H1 (cell line): ENCODE measurements around the gene FCHO1. TPM values are rescaled to one million over a fixed set of nuclear protein-coding genes. Genes with fewer than 3 reads are reported as not detected.

ENCODE experiments used
- BRCA1 ChIP-seq: IDR thresholded peaks from 2 replicates; pipeline ENCODE4 v1.6.1; 2012; ENCODE audit warnings: low read depth, low read length, improper control_type of control experiment
- CBX5 ChIP-seq: fragments of 300-800, 300-1000 bp; sonication (generic); IDR thresholded peaks from 2 replicates; pipeline ENCODE4 v1.7.1; 2016; ENCODE audit warnings: antibody characterized with exemption, low read length, low read depth
- CBX8 ChIP-seq: fragments of 300-800, 300-1000 bp; sonication (generic); IDR thresholded peaks from 2 replicates; pipeline ENCODE4 v1.7.1; 2016; ENCODE audit warnings: low read depth, low read length, borderline replicate concordance
- CEBPB ChIP-seq: IDR thresholded peaks from 2 replicates; pipeline ENCODE4 v1.6.1; 2012; ENCODE audit warnings: low read depth, low read length
- CREB1 ChIP-seq: IDR thresholded peaks from 2 replicates; pipeline ENCODE4 v1.6.1; 2012; ENCODE audit warnings: inconsistent platforms
- FOSL1 ChIP-seq: IDR thresholded peaks from 2 replicates; pipeline ENCODE4 v1.6.1; 2011; ENCODE audit warnings: mild to moderate bottlenecking, low read depth, low read length, moderate library complexity; ENCODE audit not compliant: insufficient read depth
- GABPA ChIP-seq: IDR thresholded peaks from 2 replicates; pipeline ENCODE4 v1.6.1; 2011; ENCODE audit warnings: mild to moderate bottlenecking, low read length, moderate library complexity, borderline replicate concordance; ENCODE audit not compliant: insufficient read depth
- HDAC6 ChIP-seq: IDR thresholded peaks from one replicate; pipeline ENCODE4 v1.7.1; 2012; ENCODE audit warnings: low read depth, mild to moderate bottlenecking, inconsistent platforms, low read length, moderate library complexity
- JUN ChIP-seq: IDR thresholded peaks from 2 replicates; pipeline ENCODE4 v1.6.1; 2011; ENCODE audit warnings: low read depth, mild to moderate bottlenecking, improper control_type of control experiment, low read length
- KDM5A ChIP-seq: fragments of 200-600 bp; IDR thresholded peaks from 2 replicates; pipeline ENCODE4 v1.7.1; 2012; ENCODE audit warnings: mild to moderate bottlenecking, low read length, inconsistent platforms, mixed read lengths
- PHF8 ChIP-seq: fragments of 200-600 bp; sonication (generic); conservative IDR thresholded peaks from 2 replicates; pipeline ENCODE4 v1.7.1; 2012; ENCODE audit warnings: low read depth, mild to moderate bottlenecking, inconsistent platforms, low read length, moderate library complexity
- RBBP5 ChIP-seq: IDR thresholded peaks from 2 replicates; pipeline ENCODE4 v1.7.1; 2012; ENCODE audit warnings: low read depth, mild to moderate bottlenecking, inconsistent platforms, low read length, moderate library complexity, borderline replicate concordance
- RXRA ChIP-seq: IDR thresholded peaks from 2 replicates; pipeline ENCODE4 v1.6.1; 2011; ENCODE audit warnings: low read depth, mild to moderate bottlenecking, low read length, moderate library complexity; ENCODE audit not compliant: insufficient read depth
- SP2 ChIP-seq: IDR thresholded peaks from 2 replicates; pipeline ENCODE4 v1.6.1; 2012; ENCODE audit warnings: mild to moderate bottlenecking, low read length, inconsistent platforms
- SP4 ChIP-seq: IDR thresholded peaks from 2 replicates; pipeline ENCODE4 v1.6.1; 2012; ENCODE audit warnings: low read length, inconsistent platforms
- TAF1 ChIP-seq: IDR thresholded peaks from 2 replicates; pipeline ENCODE4 v1.6.1; 2011; ENCODE audit warnings: mild to moderate bottlenecking, low read depth, low read length
- TAF7 ChIP-seq: optimal IDR thresholded peaks from 2 replicates; pipeline ENCODE3; 2011; ENCODE audit warnings: low read depth, mild to moderate bottlenecking, inconsistent platforms, low read length, moderate library complexity, borderline replicate concordance
- TEAD4 ChIP-seq: IDR thresholded peaks from 2 replicates; pipeline ENCODE4 v1.6.1; 2012; ENCODE audit warnings: low read depth, low read length, inconsistent platforms, mixed read lengths
- USF2 ChIP-seq: IDR thresholded peaks from 2 replicates; pipeline ENCODE4 v1.6.1; 2011; ENCODE audit warnings: low read length, improper control_type of control experiment
- polyA plus RNA-seq, 7 experiments: library from polyadenylated mRNA; depleted of rRNA in 3 of 7; stranded (reverse) in 5 of 7; unstranded in 2 of 7; fragments of >200 nt in 5 of 7; fragments of 200-250 nt in 2 of 7; gene quantifications; 1 replicate in 5 of 7; 2 replicates in 1 of 7; 4 replicates in 1 of 7; pipeline versions ENCODE4 v1.2.1 to v1.2.3, GENCODE V29; 2011 to 2013; ENCODE audit warnings: missing spikeins in 2 of 7, mixed read lengths in 2 of 7
- total RNA-seq: library from RNA; stranded (reverse); fragmentation: NEBNext Ultra II Directional; extraction: Animal tissue kit (Norgen Biotek cat#: 25700); gene quantifications from 2 replicates; pipeline ENCODE4 v1.2.1, GENCODE V29; 2021
- TF ChIP-seq, protein P1 (sequence below), 3 experiments: IDR thresholded peaks; 1 replicate in 2 of 3; 2 replicates in 1 of 3; pipeline versions ENCODE4 v1.5.1 to v1.6.1; 2011; ENCODE audit warnings: low read length in 3 of 3, mild to moderate bottlenecking in 3 of 3, inconsistent platforms in 2 of 3, low read depth in 1 of 3, moderate library complexity in 1 of 3; ENCODE audit not compliant: insufficient read depth in 1 of 3; ENCODE audit errors: control extremely low read depth in 1 of 3
- TF ChIP-seq, protein P2 (sequence below): IDR thresholded peaks from 2 replicates; pipeline ENCODE4 v1.6.1; 2012; ENCODE audit warnings: low read length, inconsistent platforms

Gene FCHO1
- total and polyA plus RNA-seq, 2 of the 8 experiments (the other 6 are each of a cell fraction or from before 2014, with no cell fraction given), result 13.0 to 25.9 TPM

DNA sequence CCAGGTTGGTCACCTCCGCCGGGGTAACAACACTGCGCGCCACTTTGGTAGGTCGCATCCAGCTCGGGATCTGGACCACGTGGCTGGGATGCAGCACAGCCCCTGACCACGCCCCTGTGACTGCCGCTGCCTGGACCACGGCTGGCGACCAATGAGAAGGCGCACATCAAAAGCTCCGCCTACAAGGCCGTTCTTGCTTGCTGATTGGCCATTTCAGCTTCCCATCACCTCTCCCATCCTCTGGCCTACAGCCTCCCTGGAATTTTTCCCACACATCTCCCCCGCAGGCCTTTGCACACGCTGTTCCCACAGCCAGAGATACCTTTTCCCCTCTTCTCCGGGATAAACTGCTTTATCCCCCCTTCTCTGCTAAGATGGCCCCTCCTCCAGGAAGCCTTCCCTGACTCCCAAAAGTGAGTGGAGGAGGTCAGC is 44.5 kb upstream of the FCHO1 start (continued):
- TF ChIP-seq USF2 (peak; percentile 80), CBX5 (no peak), RBBP5 (no peak), PHF8 (no peak), GABPA (no peak), TAF1 (0 out of 2 replicates have a peak, but pooled peaks have one; percentile 46), HDAC6 (no peak), CEBPB (no peak), TEAD4 (peak; percentile 83), CBX8 (no peak), KDM5A (no peak), SP2 (peak; percentile 30), FOSL1 (no peak), SP4 (0 out of 2 replicates have a peak, but pooled peaks have one; percentile 23), JUN (no peak), TAF7 (no peak), RXRA (no peak), BRCA1 (no peak), CREB1 (no peak; the same call in 1 of the 2 replicates)
- TF ChIP-seq, protein P1, sequence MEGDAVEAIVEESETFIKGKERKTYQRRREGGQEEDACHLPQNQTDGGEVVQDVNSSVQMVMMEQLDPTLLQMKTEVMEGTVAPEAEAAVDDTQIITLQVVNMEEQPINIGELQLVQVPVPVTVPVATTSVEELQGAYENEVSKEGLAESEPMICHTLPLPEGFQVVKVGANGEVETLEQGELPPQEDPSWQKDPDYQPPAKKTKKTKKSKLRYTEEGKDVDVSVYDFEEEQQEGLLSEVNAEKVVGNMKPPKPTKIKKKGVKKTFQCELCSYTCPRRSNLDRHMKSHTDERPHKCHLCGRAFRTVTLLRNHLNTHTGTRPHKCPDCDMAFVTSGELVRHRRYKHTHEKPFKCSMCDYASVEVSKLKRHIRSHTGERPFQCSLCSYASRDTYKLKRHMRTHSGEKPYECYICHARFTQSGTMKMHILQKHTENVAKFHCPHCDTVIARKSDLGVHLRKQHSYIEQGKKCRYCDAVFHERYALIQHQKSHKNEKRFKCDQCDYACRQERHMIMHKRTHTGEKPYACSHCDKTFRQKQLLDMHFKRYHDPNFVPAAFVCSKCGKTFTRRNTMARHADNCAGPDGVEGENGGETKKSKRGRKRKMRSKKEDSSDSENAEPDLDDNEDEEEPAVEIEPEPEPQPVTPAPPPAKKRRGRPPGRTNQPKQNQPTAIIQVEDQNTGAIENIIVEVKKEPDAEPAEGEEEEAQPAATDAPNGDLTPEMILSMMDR (IDR thresholded peaks at IDR 0.05; ENCODE audit: control extremely low read depth in 1 of 3, insufficient read depth in 1 of 3, low read depth in 1 of 3, low read length in 3 of 3), result no peak
- TF ChIP-seq, protein P2, sequence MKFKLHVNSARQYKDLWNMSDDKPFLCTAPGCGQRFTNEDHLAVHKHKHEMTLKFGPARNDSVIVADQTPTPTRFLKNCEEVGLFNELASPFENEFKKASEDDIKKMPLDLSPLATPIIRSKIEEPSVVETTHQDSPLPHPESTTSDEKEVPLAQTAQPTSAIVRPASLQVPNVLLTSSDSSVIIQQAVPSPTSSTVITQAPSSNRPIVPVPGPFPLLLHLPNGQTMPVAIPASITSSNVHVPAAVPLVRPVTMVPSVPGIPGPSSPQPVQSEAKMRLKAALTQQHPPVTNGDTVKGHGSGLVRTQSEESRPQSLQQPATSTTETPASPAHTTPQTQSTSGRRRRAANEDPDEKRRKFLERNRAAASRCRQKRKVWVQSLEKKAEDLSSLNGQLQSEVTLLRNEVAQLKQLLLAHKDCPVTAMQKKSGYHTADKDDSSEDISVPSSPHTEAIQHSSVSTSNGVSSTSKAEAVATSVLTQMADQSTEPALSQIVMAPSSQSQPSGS, result no peak
